Activated naive CD4-positive, alpha-beta T cell treated with anti-CD3 and anti-CD28 coated beads, Interleukin-2, amount 50 U/mL, for 24 hours (primary cell): ENCODE results near the gene AKIP1.

ENCODE experiments used
- H3K27ac Mint-ChIP-seq: one replicate; pipeline ENCODE4 v1.8.0; 2021; ENCODE audit warnings: mild to moderate bottlenecking, mixed read lengths
- H3K27me3 Mint-ChIP-seq: one replicate; pipeline ENCODE4 v1.8.0; 2021; ENCODE audit warnings: mixed read lengths
- H3K36me3 Mint-ChIP-seq: one replicate; pipeline ENCODE4 v1.8.0; 2021; ENCODE audit warnings: mixed read lengths
- H3K4me1 Mint-ChIP-seq: one replicate; pipeline ENCODE4 v1.8.0; 2021; ENCODE audit warnings: mixed read lengths
- H3K4me3 Mint-ChIP-seq: one replicate; pipeline ENCODE4 v1.8.0; 2021; ENCODE audit warnings: mild to moderate bottlenecking, mixed read lengths
- H3K9me3 Mint-ChIP-seq: one replicate; pipeline ENCODE4 v1.8.0; 2021; ENCODE audit warnings: mixed read lengths

The AKIP1 gene

DNA sequence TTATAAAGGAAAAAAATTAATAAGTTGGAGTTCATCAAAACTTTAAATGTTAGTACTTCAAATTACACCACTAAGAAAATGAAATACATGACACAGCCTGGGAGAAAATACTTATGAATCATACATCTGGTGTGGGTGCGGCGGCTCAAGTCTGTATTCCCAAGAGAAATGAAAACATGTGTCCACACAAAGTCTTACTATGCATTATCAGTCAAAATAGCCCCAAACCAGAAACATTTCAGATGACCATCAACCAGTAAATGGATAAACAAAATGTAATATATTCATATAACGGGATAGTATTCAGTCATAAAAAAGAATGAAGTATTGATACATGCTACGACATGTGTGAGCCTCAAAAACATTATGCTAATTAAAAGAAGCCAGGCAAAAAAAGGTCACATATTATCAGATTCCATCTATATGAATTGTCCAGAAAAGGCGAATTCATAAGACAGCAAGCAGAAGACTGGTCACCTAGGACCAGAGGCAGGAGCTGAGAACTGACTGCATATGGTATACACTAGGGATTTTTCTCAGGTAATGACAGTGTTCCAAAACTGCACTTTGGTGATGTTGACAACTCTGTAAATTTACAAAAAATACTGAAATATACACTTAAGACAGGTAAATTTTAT, 5.3 kb upstream of the AKIP1 start:
- peaks cover 8% of the 10 kb centered on the region for H3K36me3 Mint-ChIP-seq
- peaks cover 3% of the 10 kb centered on the region for H3K27me3 Mint-ChIP-seq
- H3K4me1 Mint-ChIP-seq: peaks cover 34% of the 10 kb centered on the region
- H3K9me3 Mint-ChIP-seq: peaks cover 5% of the 10 kb centered on the region
- H3K27ac Mint-ChIP-seq: no peak overlapping the region
- no peak overlapping the region for H3K4me3 Mint-ChIP-seq

DNA sequence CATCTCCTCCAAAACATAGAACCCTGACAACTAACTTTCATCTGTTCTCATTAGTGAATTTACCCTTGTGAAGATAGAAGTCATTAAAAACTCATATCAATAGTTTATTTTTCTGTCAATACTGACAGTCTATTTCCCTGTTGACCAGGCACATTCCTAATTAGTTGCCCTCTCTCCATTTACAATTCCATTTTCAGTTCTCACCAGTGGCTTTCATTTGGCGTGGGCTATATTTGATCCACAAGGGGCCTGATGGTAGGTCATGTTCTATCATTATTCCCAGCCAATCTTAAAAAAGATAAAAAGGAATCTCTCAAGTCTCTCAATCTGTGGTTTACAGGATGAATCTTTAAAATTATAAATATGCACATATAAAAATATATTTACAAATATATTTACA, 3.9 kb upstream of the AKIP1 start:
- Mint-ChIP-seq H3K4me1 (peaks cover 35% of the 10 kb centered on the region), H3K4me3 (no peak overlapping the region), H3K36me3 (peaks cover 3% of the 10 kb centered on the region), H3K9me3 (peaks cover 4% of the 10 kb centered on the region), H3K27me3 (peaks cover 3% of the 10 kb centered on the region), H3K27ac (no peak overlapping the region)

DNA sequence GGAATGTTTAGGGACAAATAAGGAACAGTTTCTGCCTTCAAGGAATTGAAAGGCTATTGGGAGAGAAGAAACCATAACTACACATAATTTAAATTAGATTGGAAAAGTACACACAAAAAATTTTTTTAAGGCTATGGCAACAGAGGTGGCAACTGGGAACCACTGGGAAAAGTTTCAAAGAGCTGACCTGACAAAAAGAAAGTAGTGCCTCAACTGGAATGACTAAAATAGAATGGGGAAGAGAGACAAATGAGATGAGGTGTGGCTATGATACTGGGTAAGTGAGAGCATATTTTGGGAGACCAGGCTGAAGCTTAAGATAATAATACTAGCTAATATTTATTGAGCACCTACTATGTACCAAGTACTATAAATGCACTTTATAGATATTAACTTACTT, 2.9 kb upstream of the AKIP1 start:
- H3K9me3 Mint-ChIP-seq: no peaks in the 10 kb centered on the region
- peaks cover 39% of the 10 kb centered on the region for H3K4me1 Mint-ChIP-seq
- H3K4me3 Mint-ChIP-seq: no peak overlapping the region
- no peak overlapping the region for H3K27ac Mint-ChIP-seq
- H3K36me3 Mint-ChIP-seq: no peaks in the 10 kb centered on the region
- no peaks in the 10 kb centered on the region for H3K27me3 Mint-ChIP-seq

DNA sequence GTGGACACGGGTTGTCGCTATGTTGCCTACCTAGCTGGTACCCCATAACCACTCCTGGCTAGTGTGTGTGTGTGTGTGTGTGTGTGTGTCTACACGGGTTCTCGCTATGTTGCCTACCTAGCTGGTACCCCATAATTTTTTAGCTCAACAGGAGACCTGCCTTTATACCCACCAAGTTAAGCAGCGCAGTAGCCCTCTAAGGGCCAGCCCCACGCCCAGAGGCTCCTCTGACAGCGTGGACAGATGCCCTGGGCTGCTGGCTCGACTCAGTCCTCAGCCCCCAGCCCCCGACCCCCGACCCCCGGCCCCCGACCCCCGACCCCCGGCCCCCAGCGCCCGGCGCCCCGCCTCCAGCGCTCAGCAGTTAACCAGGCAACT, 351 bp upstream of the AKIP1 start:
- no peaks in the 10 kb centered on the region for H3K9me3 Mint-ChIP-seq
- H3K4me3 Mint-ChIP-seq: peak overlapping the region; percentile 84
- no peak overlapping the region for H3K27ac Mint-ChIP-seq
- H3K4me1 Mint-ChIP-seq: peaks cover 51% of the 10 kb centered on the region
- H3K36me3 Mint-ChIP-seq: no peaks in the 10 kb centered on the region
- H3K27me3 Mint-ChIP-seq: no peaks in the 10 kb centered on the region

DNA sequence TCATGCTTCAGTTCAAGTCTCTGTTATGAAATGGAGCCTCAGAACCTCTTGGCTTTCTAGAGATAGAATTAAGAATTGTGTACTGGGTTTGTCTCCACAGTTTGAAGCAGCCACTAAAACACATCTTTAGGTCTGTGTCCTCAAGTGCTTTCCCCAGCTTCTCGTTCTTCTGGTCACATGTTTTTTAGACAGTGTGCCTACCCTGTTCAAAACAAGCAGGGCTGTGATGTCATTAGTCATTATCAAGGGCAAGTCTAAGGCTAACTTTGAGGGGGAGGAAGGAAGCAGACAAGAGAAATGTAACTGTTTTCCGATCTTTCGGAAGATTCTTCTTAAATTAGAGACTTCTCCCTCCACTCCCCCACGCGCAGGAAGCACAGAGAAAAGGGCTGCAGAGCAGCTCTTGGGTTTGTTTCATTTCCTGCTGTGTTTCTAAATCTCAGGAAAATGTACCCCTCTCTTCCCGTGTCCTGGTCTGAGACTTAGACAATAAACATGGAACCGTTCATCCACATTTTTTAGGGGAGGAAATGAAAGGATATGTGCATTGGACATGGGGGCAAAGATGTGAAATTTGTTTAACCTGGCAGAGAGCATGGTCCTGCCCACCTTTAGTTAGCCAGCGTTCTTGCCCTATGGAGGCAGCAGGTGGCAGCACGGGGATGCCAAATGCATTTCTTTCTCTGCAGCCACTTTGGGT, 3.1 kb downstream of the AKIP1 start:
- H3K27me3 Mint-ChIP-seq: no peaks in the 10 kb centered on the region
- H3K4me1 Mint-ChIP-seq: peaks cover 37% of the 10 kb centered on the region
- no peaks in the 10 kb centered on the region for H3K9me3 Mint-ChIP-seq
- H3K27ac Mint-ChIP-seq: peak overlapping the region; percentile 94
- H3K36me3 Mint-ChIP-seq: peaks cover 6% of the 10 kb centered on the region
- peak overlapping the region; percentile 79 for H3K4me3 Mint-ChIP-seq

DNA sequence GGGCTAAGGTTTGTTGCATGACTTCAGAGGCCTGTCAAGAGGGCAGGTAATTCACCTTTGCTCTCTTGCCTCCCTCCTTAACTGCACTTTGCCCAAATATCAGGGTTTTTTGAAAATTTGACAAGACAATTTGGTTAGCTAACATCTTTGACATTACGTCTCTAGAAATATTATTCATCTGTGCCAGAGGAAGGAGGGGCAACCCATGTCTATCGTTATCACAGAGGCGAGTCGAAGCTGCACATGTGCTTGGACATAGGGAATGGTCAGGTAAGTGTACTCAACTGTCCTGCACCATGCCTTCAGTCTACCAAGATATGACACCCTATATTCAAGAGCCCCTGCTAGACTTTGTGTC, 3.7 kb downstream of the AKIP1 start:
- H3K27ac Mint-ChIP-seq: peak overlapping the region; percentile 94
- H3K4me3 Mint-ChIP-seq: peak overlapping the region; percentile 79
- H3K36me3 Mint-ChIP-seq: peaks cover 6% of the 10 kb centered on the region
- peaks cover 32% of the 10 kb centered on the region for H3K4me1 Mint-ChIP-seq
- no peaks in the 10 kb centered on the region for H3K9me3 Mint-ChIP-seq
- no peaks in the 10 kb centered on the region for H3K27me3 Mint-ChIP-seq

DNA sequence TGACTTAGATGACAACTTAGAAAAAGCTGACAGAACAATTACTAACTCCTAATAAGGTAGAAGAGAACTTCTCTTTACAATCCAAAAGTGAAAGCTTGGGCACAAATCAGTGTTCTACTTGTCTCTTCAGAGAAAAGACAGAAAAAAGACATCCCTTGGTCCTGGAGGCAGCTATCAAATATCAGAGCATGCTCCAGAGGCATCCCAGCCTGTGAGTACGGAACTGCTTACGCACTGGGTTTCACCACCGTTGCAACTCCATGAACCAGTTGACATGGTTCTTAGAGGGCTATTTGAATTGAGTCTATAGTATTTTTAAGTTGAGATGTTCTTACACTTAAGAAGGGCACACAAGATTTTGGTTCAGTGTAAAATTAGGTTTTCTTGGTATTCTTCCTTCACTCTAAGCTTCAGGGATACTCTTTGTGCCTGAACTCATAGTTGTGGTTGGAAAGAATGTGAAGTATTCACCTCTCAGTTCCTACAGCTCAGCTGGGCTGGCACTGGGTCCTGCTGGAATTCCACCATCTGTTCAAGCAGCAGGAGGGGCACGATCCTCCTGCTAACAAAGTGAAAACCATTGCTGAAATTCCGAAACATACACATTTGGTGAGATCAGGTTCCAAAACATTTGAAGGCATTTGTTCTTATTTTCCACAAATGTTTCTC, 6.3 kb downstream of the AKIP1 start:
- no peak overlapping the region for H3K27ac Mint-ChIP-seq
- H3K9me3 Mint-ChIP-seq: no peaks in the 10 kb centered on the region
- no peak overlapping the region for H3K4me3 Mint-ChIP-seq
- peaks cover 19% of the 10 kb centered on the region for H3K4me1 Mint-ChIP-seq
- peaks cover 6% of the 10 kb centered on the region for H3K36me3 Mint-ChIP-seq
- H3K27me3 Mint-ChIP-seq: no peaks in the 10 kb centered on the region

DNA sequence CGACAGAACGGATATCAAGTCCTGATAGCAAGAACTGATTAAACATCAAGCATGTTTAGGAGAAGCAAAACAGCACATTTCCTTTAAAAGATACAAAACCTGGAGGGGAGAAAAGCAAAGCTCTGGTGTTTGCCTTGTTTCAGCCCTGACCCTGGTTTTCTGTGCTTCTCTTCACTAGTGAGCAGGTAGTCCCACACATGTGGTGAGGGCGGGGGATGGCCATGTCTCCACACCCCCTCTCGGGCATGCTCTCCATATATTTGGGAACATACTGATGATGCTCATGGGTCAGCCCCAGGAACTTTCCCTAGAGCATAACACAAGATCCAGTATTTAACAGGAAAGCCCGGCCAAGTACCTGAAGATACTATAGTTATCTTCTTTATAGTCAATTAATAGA, 11.7 kb downstream of the AKIP1 start:
- H3K4me1 Mint-ChIP-seq: no peaks in the 10 kb centered on the region
- no peaks in the 10 kb centered on the region for H3K9me3 Mint-ChIP-seq
- no peaks in the 10 kb centered on the region for H3K27me3 Mint-ChIP-seq
- H3K36me3 Mint-ChIP-seq: peaks cover 6% of the 10 kb centered on the region
- no peak overlapping the region for H3K4me3 Mint-ChIP-seq
- H3K27ac Mint-ChIP-seq: no peak overlapping the region

DNA sequence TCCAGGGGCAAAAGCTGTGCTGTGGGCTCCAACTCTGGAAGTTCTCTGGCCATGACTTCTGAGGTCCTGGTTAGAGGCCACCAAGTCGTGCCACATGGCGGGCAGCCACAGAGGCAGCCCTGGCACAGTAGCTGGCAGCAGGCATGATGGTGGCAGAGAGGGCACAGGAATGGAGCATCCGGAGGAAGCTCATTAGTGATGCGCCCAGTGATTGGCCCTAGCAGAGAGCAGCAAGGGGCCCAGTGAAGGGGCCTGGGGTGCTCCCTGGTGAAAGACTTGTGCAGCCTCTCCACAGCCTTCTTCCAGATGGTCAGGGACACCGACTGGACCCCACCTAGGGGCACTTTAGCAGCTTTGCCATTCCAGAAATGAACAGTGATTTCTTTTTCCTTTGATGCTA, 14.7 kb downstream of the AKIP1 start:
- Mint-ChIP-seq H3K36me3 (no peaks in the 10 kb centered on the region), H3K4me1 (no peaks in the 10 kb centered on the region), H3K4me3 (no peak overlapping the region), H3K9me3 (no peaks in the 10 kb centered on the region), H3K27me3 (no peaks in the 10 kb centered on the region), H3K27ac (no peak overlapping the region)

DNA sequence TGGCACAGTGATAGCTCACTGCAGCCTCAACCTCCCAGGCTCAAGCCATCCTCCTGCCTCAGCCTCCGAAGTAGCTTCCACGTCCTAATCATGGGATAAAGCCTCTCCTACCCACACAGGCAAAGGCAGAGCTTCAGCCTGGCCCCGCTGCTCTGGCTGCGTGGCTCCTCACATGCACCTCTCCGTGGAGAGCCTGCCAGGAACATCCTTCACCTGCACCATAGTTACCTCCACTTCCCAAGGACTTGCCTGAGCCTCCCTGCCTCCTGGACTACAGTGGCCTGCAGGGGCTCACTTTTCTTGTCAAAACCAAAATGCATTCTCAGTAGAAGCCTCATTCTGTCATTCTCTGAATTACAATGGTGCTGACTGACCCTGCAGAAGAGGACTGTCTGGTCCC, 15.2 kb downstream of the AKIP1 start:
- Mint-ChIP-seq H3K4me1 (no peaks in the 10 kb centered on the region), H3K4me3 (no peak overlapping the region), H3K27ac (no peak overlapping the region), H3K9me3 (no peaks in the 10 kb centered on the region), H3K27me3 (no peaks in the 10 kb centered on the region), H3K36me3 (no peaks in the 10 kb centered on the region)

DNA sequence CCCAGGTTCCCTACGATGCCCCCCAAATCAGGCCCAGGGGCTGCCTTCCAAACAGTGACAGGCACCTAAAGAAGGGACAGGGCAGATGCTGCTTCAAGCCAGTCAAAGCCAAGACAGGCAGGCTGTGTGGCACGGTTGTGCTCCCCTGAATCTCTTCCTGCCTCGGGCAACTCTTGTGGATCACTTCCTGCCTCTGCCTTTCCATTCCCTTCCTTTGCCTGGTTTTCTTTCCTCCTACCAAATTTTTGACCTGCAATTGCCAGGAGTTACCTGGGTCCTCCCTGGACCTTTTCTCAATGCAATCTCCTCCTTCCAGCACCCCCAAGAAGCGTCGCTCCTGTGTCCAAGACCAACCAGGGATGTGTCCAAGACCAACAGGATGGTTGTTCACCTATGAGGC, 16.2 kb downstream of the AKIP1 start:
- no peaks in the 10 kb centered on the region for H3K27me3 Mint-ChIP-seq
- H3K9me3 Mint-ChIP-seq: no peaks in the 10 kb centered on the region
- H3K36me3 Mint-ChIP-seq: no peaks in the 10 kb centered on the region
- no peak overlapping the region for H3K4me3 Mint-ChIP-seq
- no peaks in the 10 kb centered on the region for H3K4me1 Mint-ChIP-seq
- no peak overlapping the region for H3K27ac Mint-ChIP-seq

DNA sequence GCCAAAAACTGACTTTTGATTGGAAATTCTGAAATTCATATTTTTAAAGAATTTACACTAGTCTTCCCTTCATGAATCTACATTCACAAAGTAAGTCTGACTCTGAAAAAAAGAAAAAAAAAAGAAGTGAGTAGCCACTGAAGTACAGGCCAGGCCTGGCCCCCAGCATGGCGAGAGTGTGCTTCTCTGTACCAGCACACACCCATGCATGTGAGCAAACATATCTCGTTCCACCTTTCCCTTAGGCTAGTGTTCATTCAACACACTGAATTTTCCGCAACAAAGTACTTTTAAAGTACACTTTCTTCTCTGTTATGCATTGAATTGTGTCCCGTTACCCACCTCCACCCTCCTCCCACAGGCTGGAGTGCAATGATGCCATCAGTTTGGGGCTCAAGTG, 17.2 kb downstream of the AKIP1 start:
- no peaks in the 10 kb centered on the region for H3K36me3 Mint-ChIP-seq
- H3K27me3 Mint-ChIP-seq: no peaks in the 10 kb centered on the region
- H3K9me3 Mint-ChIP-seq: no peaks in the 10 kb centered on the region
- no peak overlapping the region for H3K4me3 Mint-ChIP-seq
- no peak overlapping the region for H3K27ac Mint-ChIP-seq
- H3K4me1 Mint-ChIP-seq: no peaks in the 10 kb centered on the region

DNA sequence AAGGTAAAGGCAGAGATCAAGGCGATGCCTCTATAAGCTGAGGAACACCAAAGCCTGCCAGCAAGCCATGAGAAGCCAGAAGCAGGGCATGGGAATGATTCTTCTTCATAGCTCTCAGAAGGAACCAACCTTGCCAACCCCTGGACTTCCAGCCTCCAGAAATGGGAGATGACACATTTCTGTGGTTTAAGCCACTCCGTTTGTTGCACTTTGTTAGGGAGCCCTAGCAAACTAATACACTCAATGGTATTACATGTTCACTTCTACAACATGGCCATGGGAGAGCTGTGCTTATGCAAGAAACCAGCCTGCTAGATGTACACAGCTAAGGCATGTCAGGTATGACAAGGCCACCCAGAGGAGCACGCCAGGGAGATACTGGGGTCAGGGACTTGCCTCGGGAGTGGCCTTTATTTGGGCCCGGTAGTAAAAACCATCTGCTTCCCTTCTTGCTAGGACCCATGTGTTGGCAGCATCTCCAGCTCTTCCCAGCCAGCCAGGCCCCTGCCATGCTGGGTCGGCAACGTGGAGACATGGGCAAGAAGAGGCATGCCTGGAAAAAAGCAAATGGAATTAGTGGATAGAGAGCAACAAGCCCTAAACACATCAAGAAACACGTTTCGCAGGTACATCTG, 18.1 kb downstream of the AKIP1 start:
- H3K36me3 Mint-ChIP-seq: no peaks in the 10 kb centered on the region
- no peaks in the 10 kb centered on the region for H3K27me3 Mint-ChIP-seq
- no peaks in the 10 kb centered on the region for H3K4me1 Mint-ChIP-seq
- H3K27ac Mint-ChIP-seq: no peak overlapping the region
- no peaks in the 10 kb centered on the region for H3K9me3 Mint-ChIP-seq
- no peak overlapping the region for H3K4me3 Mint-ChIP-seq

DNA sequence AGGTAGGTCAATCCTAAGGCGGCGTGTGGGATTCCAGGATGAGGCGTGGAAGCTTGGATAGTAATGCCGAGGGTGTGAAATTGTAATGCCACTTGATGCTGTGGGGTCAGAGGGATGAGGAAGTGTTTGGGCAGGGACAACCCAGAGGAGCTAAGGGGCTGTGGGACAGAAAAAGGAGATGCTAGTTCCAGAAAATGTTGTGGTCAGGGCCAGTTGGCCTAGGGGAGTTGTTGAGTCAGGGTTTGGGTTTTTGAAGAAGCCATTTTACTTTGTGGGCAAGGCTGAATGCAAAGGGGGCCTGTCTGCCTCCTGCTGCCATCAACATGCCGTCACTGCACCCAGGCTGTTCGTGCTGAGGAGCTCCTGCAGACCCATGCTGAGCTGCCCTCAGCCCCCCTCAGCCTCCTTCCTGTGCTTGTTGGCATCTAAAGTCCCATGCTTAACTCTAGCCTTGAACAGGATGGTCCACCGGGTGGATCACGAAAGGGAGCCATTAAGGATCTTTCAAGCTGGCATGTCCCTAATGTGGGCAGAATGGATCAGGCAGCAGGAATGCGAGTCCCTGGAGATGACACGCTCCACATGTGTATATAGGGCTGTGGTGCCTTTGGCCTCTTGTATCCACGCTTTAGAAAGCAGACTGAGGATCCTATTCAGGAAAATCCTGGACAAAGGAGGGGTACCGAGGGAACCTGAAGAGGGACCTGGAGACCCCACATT, 19.6 kb downstream of the AKIP1 start:
- Mint-ChIP-seq H3K27me3 (no peaks in the 10 kb centered on the region), H3K4me1 (peaks cover 8% of the 10 kb centered on the region), H3K36me3 (no peaks in the 10 kb centered on the region), H3K9me3 (no peaks in the 10 kb centered on the region), H3K4me3 (no peak overlapping the region), H3K27ac (no peak overlapping the region)

DNA sequence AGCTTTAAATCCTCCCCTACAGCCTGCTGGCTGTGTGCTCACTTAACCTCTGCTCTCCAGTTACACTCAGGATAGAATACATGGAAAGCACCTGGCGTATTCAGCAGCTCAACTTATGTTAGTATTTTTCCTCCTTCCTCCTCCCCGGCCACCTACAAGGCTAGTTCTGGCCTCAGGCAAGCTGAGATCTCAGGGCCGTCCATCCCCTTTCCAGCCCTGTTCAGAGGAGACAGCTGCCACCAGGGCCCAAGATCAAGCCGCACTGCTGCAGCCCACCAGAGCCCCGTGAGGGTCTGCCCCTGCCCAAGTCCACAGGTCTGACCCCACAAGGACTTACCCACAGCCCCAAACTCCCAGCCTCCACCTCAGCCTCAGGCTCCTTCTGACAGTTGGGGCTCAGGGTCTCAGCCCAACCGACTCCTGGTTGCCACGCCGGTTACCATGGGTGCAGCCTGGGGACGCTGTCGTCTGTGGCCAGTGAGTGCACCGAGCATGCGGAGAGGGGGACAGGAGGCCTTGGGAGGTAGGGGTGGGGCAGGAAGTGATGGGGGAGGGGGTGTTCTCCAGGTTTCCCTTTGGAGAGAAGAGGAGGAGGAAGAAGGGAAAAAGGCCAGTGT, 21.7 kb downstream of the AKIP1 start, which contains the start of gene C11orf16:
C11orf16 (minus strand) TSS at position 384 of the 617 bp plus-strand sequence. CDS start 639 bp downstream, outside the sequence.
- no peak within 1 kb of the TSS for H3K27ac Mint-ChIP-seq
- H3K4me1 Mint-ChIP-seq: peaks cover 8% of the 10 kb centered on the region
- no peaks in the 10 kb centered on the region for H3K9me3 Mint-ChIP-seq
- H3K36me3 Mint-ChIP-seq: no peaks in the 10 kb centered on the region
- no peak within 1 kb of the TSS for H3K4me3 Mint-ChIP-seq
- H3K27me3 Mint-ChIP-seq: no peaks in the 10 kb centered on the region
